Measurements from ENCODE around the gene TACR2.

DNA sequence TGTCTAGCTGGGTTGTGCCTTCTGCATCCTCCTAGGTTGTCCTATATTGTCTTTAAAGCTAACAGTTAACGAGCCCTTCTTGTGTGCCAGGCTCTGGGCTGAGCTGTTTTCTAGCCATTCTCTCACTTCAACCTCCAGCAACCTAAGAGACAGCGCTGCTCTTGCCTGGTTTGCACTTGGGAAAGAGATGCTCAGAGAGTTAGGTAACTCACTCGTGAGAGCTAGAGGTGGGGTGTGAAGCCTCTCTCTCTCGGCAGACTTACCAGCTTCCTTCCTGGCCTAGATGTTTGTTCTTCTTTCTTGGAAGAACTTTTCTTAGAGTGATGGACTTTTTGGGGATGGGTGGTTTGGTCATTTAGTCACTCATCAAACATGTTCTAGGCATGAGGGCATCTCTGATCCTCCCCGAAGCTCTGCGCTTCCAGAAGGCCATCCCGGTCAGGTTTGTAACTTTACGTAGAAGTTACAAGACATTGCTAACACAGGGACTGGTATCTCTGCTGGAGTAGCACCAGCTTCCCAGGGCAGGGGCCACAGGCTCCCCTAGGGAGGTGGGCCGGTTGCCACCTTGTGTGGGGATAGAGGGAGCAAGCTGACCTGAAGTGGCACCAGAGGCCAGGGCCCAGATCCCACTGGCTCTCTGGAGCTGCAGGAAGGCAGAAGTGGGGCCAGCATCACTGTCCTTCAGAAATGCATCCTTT, 48.9 kb upstream of the TACR2 start:
- TF ChIP-seq, protein P1, sequence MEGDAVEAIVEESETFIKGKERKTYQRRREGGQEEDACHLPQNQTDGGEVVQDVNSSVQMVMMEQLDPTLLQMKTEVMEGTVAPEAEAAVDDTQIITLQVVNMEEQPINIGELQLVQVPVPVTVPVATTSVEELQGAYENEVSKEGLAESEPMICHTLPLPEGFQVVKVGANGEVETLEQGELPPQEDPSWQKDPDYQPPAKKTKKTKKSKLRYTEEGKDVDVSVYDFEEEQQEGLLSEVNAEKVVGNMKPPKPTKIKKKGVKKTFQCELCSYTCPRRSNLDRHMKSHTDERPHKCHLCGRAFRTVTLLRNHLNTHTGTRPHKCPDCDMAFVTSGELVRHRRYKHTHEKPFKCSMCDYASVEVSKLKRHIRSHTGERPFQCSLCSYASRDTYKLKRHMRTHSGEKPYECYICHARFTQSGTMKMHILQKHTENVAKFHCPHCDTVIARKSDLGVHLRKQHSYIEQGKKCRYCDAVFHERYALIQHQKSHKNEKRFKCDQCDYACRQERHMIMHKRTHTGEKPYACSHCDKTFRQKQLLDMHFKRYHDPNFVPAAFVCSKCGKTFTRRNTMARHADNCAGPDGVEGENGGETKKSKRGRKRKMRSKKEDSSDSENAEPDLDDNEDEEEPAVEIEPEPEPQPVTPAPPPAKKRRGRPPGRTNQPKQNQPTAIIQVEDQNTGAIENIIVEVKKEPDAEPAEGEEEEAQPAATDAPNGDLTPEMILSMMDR (IDR thresholded peaks at IDR 0.05) = no peak
- TF ChIP-seq POLR2A (IDR thresholded peaks at IDR 0.05) (no peak), POLR2AphosphoS5 (IDR thresholded peaks at IDR 0.05) (no peak), EP300 (IDR thresholded peaks at IDR 0.05) (no peak)
